Smooth muscle cell (in vitro differentiated cells): ENCODE measurements around the gene SKA2. TPM values are rescaled to one million over a fixed set of nuclear protein-coding genes. Genes with fewer than 3 reads are reported as not detected.

ENCODE experiments used
- DNase-seq: peaks from one replicate; lab custom pipeline; 2025; ENCODE audit not compliant: unreplicated experiment; lab: John Stamatoyannopoulos, UW
- H2AFZ ChIP-seq: fragments of 200-600 bp; sonication (generic); 2 replicates; pipeline ENCODE4 v1.6.0; 2016; ENCODE audit warnings: antibody characterized with exemption, low read depth, mild to moderate bottlenecking
- H3F3A ChIP-seq: fragments of 200-600 bp; sonication (generic); 2 replicates; pipeline ENCODE4 v1.6.0; 2017; ENCODE audit warnings: antibody characterized with exemption, low read depth
- H3K27ac ChIP-seq: fragments of 200-600 bp; sonication (generic); 2 replicates; pipeline ENCODE4 v1.5.1; 2016; ENCODE audit warnings: low read depth, mild to moderate bottlenecking
- H3K27me3 ChIP-seq: fragments of 200-600 bp; sonication (generic); 2 replicates; pipeline ENCODE4 v1.6.1; 2016; ENCODE audit warnings: low read depth, mild to moderate bottlenecking
- H3K36me3 ChIP-seq: fragments of 200-600 bp; sonication (generic); 2 replicates; pipeline ENCODE4 v1.5.1; 2016; ENCODE audit warnings: low read depth
- H3K4me1 ChIP-seq: fragments of 200-600 bp; sonication (generic); 2 replicates; pipeline ENCODE4 v1.5.1; 2016; ENCODE audit warnings: low read depth
- H3K4me2 ChIP-seq: fragments of 200-600 bp; sonication (generic); 2 replicates; pipeline ENCODE4 v1.6.0; 2016; ENCODE audit warnings: mild to moderate bottlenecking
- H3K4me3 ChIP-seq: fragments of 200-600 bp; sonication (generic); 2 replicates; pipeline ENCODE4 v1.5.1; 2016; ENCODE audit warnings: mild to moderate bottlenecking
- H3K79me2 ChIP-seq: fragments of 200-600 bp; sonication (generic); 2 replicates; pipeline ENCODE4 v1.6.0; 2016; ENCODE audit warnings: low read depth, mild to moderate bottlenecking
- H3K9ac ChIP-seq: fragments of 200-600 bp; sonication (generic); 2 replicates; pipeline ENCODE4 v1.6.0; 2016; ENCODE audit warnings: low read depth
- H3K9me3 ChIP-seq: fragments of 200-600 bp; sonication (generic); replicated peaks from 2 replicates; pipeline ENCODE4 v1.5.1; 2016; ENCODE audit warnings: low read depth
- H4K20me1 ChIP-seq: fragments of 200-600 bp; sonication (generic); 2 replicates; pipeline ENCODE4 v1.6.0; 2016; ENCODE audit warnings: low read depth
- WGBS: methylation state at CpG from one replicate; pipeline ENCODE4 v1.1.7; 2016; ENCODE audit warnings: low lambda C conversion rate; 5-methylcytosine and 5-hydroxymethylcytosine counted together
- microRNA counts: library from miRNA; unstranded; fragments of <30 nt; microRNA quantifications from one replicate; lab custom pipeline; 2016
- microRNA-seq: library from miRNA; unstranded; fragments of <30 nt; microRNA quantifications from one replicate; pipeline ENCODE4, GENCODE V29; 2016; ENCODE audit warnings: borderline number of aligned reads
- polyA plus RNA-seq: library from polyadenylated mRNA; unstranded; fragments of >200 nt; fragmentation: Nextera tagmentation; extraction: Ambion mirVana; gene quantifications from 2 replicates; pipeline ENCODE4 v1.2.1, GENCODE V29; 2016
- small RNA-seq: library from RNA; depleted of rRNA; stranded (forward); fragments of <200 nt; gene quantifications from one replicate; pipeline ENCODE3, GENCODE V24; 2014
- total RNA-seq: library from RNA; depleted of rRNA; stranded (reverse); fragments of >200 nt; gene quantifications from 2 replicates; pipeline ENCODE4 v1.2.3, GENCODE V29; 2014
- TF ChIP-seq, protein P1 (sequence below): fragments of 200-600 bp; sonication (generic); IDR thresholded peaks from 2 replicates; pipeline ENCODE4 v1.5.1; 2017; ENCODE audit warnings: borderline replicate concordance, mild to moderate bottlenecking, antibody characterized with exemption; ENCODE audit not compliant: insufficient read depth, poor library complexity, severe bottlenecking

Gene SKA2
- total and polyA plus RNA-seq, 2 experiments from 2014 or later = 47.5 to 77.8 TPM

DNA sequence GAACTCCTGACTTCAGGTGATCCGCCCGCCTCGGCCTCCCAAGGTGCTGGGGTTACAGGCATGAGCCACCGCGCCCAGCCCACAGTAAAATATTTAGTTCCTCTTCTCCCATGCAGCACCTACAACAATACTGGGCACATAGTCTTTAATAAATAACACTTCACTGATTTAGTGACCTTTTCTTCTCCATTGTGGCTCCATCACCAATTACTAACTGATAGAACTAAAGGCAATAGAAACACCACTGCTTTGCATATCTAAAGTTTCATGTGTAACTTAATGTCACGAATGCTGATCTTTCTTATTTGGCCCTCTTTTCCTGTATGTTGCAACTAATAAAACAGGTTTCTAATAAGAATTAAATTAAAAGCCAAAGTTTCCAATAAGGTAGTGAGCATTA is 87.2 kb downstream of the SKA2 start:
- TF ChIP-seq, protein P1, sequence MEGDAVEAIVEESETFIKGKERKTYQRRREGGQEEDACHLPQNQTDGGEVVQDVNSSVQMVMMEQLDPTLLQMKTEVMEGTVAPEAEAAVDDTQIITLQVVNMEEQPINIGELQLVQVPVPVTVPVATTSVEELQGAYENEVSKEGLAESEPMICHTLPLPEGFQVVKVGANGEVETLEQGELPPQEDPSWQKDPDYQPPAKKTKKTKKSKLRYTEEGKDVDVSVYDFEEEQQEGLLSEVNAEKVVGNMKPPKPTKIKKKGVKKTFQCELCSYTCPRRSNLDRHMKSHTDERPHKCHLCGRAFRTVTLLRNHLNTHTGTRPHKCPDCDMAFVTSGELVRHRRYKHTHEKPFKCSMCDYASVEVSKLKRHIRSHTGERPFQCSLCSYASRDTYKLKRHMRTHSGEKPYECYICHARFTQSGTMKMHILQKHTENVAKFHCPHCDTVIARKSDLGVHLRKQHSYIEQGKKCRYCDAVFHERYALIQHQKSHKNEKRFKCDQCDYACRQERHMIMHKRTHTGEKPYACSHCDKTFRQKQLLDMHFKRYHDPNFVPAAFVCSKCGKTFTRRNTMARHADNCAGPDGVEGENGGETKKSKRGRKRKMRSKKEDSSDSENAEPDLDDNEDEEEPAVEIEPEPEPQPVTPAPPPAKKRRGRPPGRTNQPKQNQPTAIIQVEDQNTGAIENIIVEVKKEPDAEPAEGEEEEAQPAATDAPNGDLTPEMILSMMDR = no peak
- H3K79me2 ChIP-seq = no peaks in the 10 kb centered on the region
- 95% methylated on average over 6 of the region's 6 CpGs for WGBS
- H2AFZ ChIP-seq = no peak overlapping the region
- no peaks in the 10 kb centered on the region for H3K27me3 ChIP-seq
- no peaks in the 10 kb centered on the region for H3K4me1 ChIP-seq
- H3F3A ChIP-seq = no peaks in the 10 kb centered on the region
- H3K27ac ChIP-seq = no peak overlapping the region
- no peak overlapping the region for H3K4me3 ChIP-seq
- H3K9me3 ChIP-seq = no peaks in the 10 kb centered on the region
- H3K36me3 ChIP-seq = peaks cover 7% of the 10 kb centered on the region
- H4K20me1 ChIP-seq = no peaks in the 10 kb centered on the region
- no peak overlapping the region for H3K4me2 ChIP-seq
- H3K9ac ChIP-seq = no peak overlapping the region
- no peak for DNase-seq

DNA sequence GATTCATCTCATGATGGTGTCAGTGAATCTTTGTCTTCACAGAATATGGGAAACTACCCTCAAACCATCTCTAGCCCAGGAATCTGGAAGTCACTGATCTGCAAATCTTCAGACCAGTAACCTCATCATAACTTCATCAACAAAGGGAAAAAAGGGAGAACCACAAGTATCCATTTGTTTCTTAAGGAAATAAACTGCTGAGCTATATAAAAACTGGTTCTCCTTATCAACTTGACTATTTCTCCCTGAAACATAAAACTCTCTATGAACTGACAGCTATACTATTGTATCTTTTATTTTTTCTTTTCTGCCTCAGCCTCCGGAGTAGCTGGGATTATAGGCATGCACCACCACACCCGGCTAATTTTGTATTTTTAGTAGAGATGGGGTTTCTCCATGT is 87.6 kb downstream of the SKA2 start:
- Histone ChIP-seq H3K36me3 (peaks cover 7% of the 10 kb centered on the region), H2AFZ (no peak overlapping the region), H3K27ac (no peak overlapping the region), H3K4me3 (no peak overlapping the region), H3K4me2 (no peak overlapping the region), H4K20me1 (no peaks in the 10 kb centered on the region), H3F3A (no peaks in the 10 kb centered on the region), H3K4me1 (no peaks in the 10 kb centered on the region), H3K79me2 (no peaks in the 10 kb centered on the region), H3K27me3 (no peaks in the 10 kb centered on the region), H3K9me3 (no peaks in the 10 kb centered on the region), H3K9ac (no peak overlapping the region)
- no peak for DNase-seq
- TF ChIP-seq, protein P1 = no peak
- WGBS = 100% methylated on average over 2 of the region's 2 CpGs

DNA sequence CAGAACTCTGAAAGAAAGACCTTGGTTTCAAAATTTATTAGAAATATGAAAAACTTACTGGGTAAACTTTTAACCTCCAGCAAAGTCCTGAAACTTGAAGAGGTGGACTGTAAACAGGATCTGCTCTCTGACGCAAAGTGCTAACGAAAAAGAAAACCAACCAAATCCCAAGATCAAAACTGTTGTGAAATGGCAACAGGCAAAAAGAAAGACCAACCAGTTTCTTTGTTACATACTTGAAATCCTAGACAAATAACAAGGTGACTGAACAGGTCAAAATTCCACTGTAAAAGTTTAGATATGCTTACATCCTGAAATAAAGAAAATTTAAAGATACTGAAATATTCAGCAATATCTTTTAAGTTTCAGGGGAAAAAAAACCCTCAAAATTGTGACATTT is 92.5 kb downstream of the SKA2 start:
- Histone ChIP-seq H3K36me3 (no peaks in the 10 kb centered on the region), H3K27me3 (no peaks in the 10 kb centered on the region), H3K79me2 (no peaks in the 10 kb centered on the region), H3F3A (no peaks in the 10 kb centered on the region), H3K4me3 (no peak overlapping the region), H3K4me1 (no peaks in the 10 kb centered on the region), H3K4me2 (no peak overlapping the region), H3K9ac (no peak overlapping the region), H3K9me3 (no peaks in the 10 kb centered on the region), H4K20me1 (no peaks in the 10 kb centered on the region), H3K27ac (no peak overlapping the region), H2AFZ (no peak overlapping the region)
- WGBS = 96% methylated on average over 2 of the region's 2 CpGs
- TF ChIP-seq, protein P1 = no peak
- no peak for DNase-seq

MicroRNAs within 50 kb of the gene (microRNA counts, 767-probe panel; counts per million panel counts)
- microRNA hsa-miR-301a-3p (lab: Ali Mortazavi, UCI) (7,888 counts per million, percentile 53 among the panel's probes with 10 or more counts), microRNA hsa-miR-454-3p (lab: Ali Mortazavi, UCI) (183 counts per million)

Small RNA genes within 50 kb of the gene (microRNA-seq; reads per million reads assigned to microRNA genes)
- 601 reads per million, percentile 75 among the genes with 10 or more reads in this experiment for gene MIR301A
- 2,002 reads per million, percentile 84 among the genes with 10 or more reads in this experiment for gene MIR454

Small RNA genes within 50 kb of the gene (small RNA-seq; reads per million reads assigned to genes)
- 97.5 reads per million, percentile 98 among the genes with 10 or more reads in this experiment for gene MIR301A
- gene MIR454 = 14.0 reads per million, percentile 84 among the genes with 10 or more reads in this experiment
- not detected for gene RNU2-58P

Other genes with a start within 250 kb of the SKA2 start
- gene TRIM37, start 48.3 kb downstream of the SKA2 start, total RNA-seq = 16.5 and 20.7 TPM in 2 replicates
- 8.0 and 11.4 TPM in 2 replicates for gene TRIM37, start 48.3 kb downstream of the SKA2 start, polyA plus RNA-seq
- 3.0 and 4.2 TPM in 2 replicates for gene PRR11, start 560 bp upstream of the SKA2 start, total RNA-seq
- 7.0 and 7.9 TPM in 2 replicates for gene PRR11, start 560 bp upstream of the SKA2 start, polyA plus RNA-seq
- 18.1 and 18.5 TPM in 2 replicates for gene SMG8, start 54.8 kb upstream of the SKA2 start, total RNA-seq
- 11.8 and 12.1 TPM in 2 replicates for gene SMG8, start 54.8 kb upstream of the SKA2 start, polyA plus RNA-seq
- 2.2 and 8.0 TPM in 2 replicates for gene GDPD1, start 65.3 kb upstream of the SKA2 start, total RNA-seq
- 2.3 and 2.7 TPM in 2 replicates for gene GDPD1, start 65.3 kb upstream of the SKA2 start, polyA plus RNA-seq
- gene YPEL2, start 176.5 kb upstream of the SKA2 start, total RNA-seq = 8.0 and 9.6 TPM in 2 replicates
- gene YPEL2, start 176.5 kb upstream of the SKA2 start, polyA plus RNA-seq = 4.0 and 8.2 TPM in 2 replicates